ENCODE results near the gene EN2. TPM values are rescaled to one million over a fixed set of nuclear protein-coding genes. Genes with fewer than 3 reads are reported as not detected.
"Not testable (repeated sequence)": the region's sequence is repeated elsewhere in the genome, so short reads cannot be mapped to it uniquely, and the experiment has no call there.

The EN2 gene
- total RNA-seq, 1 donor from 2014 or later: not detected

- no peak for ATAC-seq
Observed at GRCh38 chr7:155426543-155427410, 31.2 kb upstream of the EN2 start.

- ATAC-seq: no peak
Observed at GRCh38 chr7:155427411-155428038, 30.4 kb upstream of the EN2 start.

- no peak for ATAC-seq
Observed at GRCh38 chr7:155428171-155428834, 29.6 kb upstream of the EN2 start.

GRCh38 chr7:155429651-155430050, 28.3 kb upstream of the EN2 start:
- ATAC-seq: no peak

- no peak for ATAC-seq
Observed at GRCh38 chr7:155430606-155431005, 27.3 kb upstream of the EN2 start.

GRCh38 chr7:155431231-155431630, 26.7 kb upstream of the EN2 start:
- no peak for ATAC-seq

- no peak for ATAC-seq
Observed at GRCh38 chr7:155431711-155432110, 26.2 kb upstream of the EN2 start.

GRCh38 chr7:155435110-155435509, 22.8 kb upstream of the EN2 start:
- no peak for ATAC-seq

- no peak for ATAC-seq
Observed at GRCh38 chr7:155437836-155438235, 20.1 kb upstream of the EN2 start.

- ATAC-seq: no peak
Observed at GRCh38 chr7:155438777-155439176, 19.2 kb upstream of the EN2 start.

- ATAC-seq: no peak
Observed at GRCh38 chr7:155439311-155440017, 18.5 kb upstream of the EN2 start.

- ATAC-seq: no peak
Observed at GRCh38 chr7:155440018-155440410, 17.9 kb upstream of the EN2 start.

- no peak for ATAC-seq
Observed at GRCh38 chr7:155441856-155442255, 16.1 kb upstream of the EN2 start.

- no peak for ATAC-seq
Observed at GRCh38 chr7:155444746-155445145, 13.2 kb upstream of the EN2 start.

- not testable (repeated sequence) for ATAC-seq
Observed at GRCh38 chr7:155445606-155446005, 12.3 kb upstream of the EN2 start.

GRCh38 chr7:155447603-155448002, 10.3 kb upstream of the EN2 start:
- no peak for ATAC-seq

GRCh38 chr7:155448632-155449007, 9.3 kb upstream of the EN2 start:
- ATAC-seq: peak; percentile 60

- ATAC-seq: no peak
Observed at GRCh38 chr7:155449008-155449868, 8.7 kb upstream of the EN2 start.

- no peak for ATAC-seq
Observed at GRCh38 chr7:155449869-155450557, 7.9 kb upstream of the EN2 start.

- no peak for ATAC-seq
Observed at GRCh38 chr7:155450558-155450969, 7.4 kb upstream of the EN2 start.

Measured in esophagus mucosa (tissue), 1 donor.